ENCODE results near the gene UGCG.

The UGCG gene

GRCh38 chr9:111895996-111896941 is at the start of gene UGCG:
Gene UGCG, plus strand, starts transcription at chr9:111896814. Its CDS starts 402 bp downstream, at chr9:111897216.
- no peaks in the 10 kb centered on the region for H3K27me3 ChIP-seq (replicated peaks; ENCODE audit: control insufficient read depth, insufficient read depth, low read length)
- H3K4me3 ChIP-seq (replicated peaks; ENCODE audit: low read depth, low read length): peak within 1 kb of the TSS; percentile 86
- TF ChIP-seq CTCF (IDR thresholded peaks at IDR 0.05; ENCODE audit: insufficient read depth, low read length, poor library complexity, severe bottlenecking): no peak
- H3K36me3 ChIP-seq (ENCODE audit: control insufficient read depth, insufficient read depth, low read length): no peaks in the 10 kb centered on the region
- DNase-seq (ENCODE audit: extremely low read depth, insufficient read length): peak; percentile 96

- TF ChIP-seq CTCF (IDR thresholded peaks at IDR 0.05; ENCODE audit: insufficient read depth, low read length, poor library complexity, severe bottlenecking): no peak
- H3K4me3 ChIP-seq (replicated peaks; ENCODE audit: low read depth, low read length): no peak overlapping the region
- H3K36me3 ChIP-seq (ENCODE audit: control insufficient read depth, insufficient read depth, low read length): no peaks in the 10 kb centered on the region
- H3K27me3 ChIP-seq (replicated peaks; ENCODE audit: control insufficient read depth, insufficient read depth, low read length): no peaks in the 10 kb centered on the region
- no peak for DNase-seq (ENCODE audit: extremely low read depth, insufficient read length)
Measured at GRCh38 chr9:111851553-111851952, 45.1 kb upstream of the UGCG start.

DNA sequence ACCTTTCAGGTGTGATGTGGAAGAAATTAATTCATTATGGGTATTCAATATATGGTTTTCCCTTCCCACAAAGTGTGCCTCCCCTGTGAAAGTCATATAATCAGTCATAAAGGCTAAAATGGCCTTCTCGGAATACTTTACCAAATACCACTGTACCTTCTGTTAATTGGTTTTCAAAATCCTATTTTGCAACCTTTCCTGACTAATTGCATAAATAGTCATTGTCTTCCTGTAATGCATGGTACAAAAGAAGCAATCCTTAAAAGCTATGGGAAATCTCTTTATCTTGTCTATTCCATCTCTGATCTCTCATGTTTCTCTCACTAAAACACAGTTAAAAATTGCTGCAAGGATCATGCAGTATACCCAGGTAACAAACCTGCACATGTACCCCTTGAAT is 44.3 kb upstream of the UGCG start:
- TF ChIP-seq CTCF (IDR thresholded peaks at IDR 0.05; ENCODE audit: insufficient read depth, low read length, poor library complexity, severe bottlenecking): no peak
- Histone ChIP-seq H3K36me3 (ENCODE audit: control insufficient read depth, insufficient read depth, low read length) (no peaks in the 10 kb centered on the region), H3K4me3 (replicated peaks; ENCODE audit: low read depth, low read length) (no peak overlapping the region), H3K27me3 (replicated peaks; ENCODE audit: control insufficient read depth, insufficient read depth, low read length) (no peaks in the 10 kb centered on the region)
- DNase-seq (ENCODE audit: extremely low read depth, insufficient read length): no peak

GRCh38 chr9:111853450-111853827 is 43.2 kb upstream of the UGCG start:
- no peak for TF ChIP-seq CTCF (IDR thresholded peaks at IDR 0.05; ENCODE audit: insufficient read depth, low read length, poor library complexity, severe bottlenecking)

DNA sequence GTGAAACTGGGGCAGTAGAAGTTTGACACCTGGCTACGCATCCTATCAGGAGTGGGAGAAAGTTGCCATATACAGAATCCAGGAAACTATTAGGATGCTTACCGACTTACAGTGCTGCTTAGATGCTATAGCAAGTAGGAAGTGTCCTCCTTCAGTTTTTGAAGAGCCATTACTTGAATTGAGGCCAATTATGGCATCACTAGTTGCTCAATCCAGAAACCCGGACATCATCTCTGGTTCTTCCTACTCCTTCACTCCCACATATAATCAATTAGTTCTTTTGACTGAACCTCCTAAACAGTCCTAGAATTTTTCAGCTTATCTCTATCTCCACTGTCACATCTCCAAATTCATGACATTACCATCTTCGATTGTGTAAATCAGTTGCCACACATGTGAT is 41.8 kb upstream of the UGCG start:
- Histone ChIP-seq H3K27me3 (replicated peaks; ENCODE audit: control insufficient read depth, insufficient read depth, low read length) (no peaks in the 10 kb centered on the region), H3K36me3 (ENCODE audit: control insufficient read depth, insufficient read depth, low read length) (no peaks in the 10 kb centered on the region), H3K4me3 (replicated peaks; ENCODE audit: low read depth, low read length) (no peak overlapping the region)
- no peak for TF ChIP-seq CTCF (IDR thresholded peaks at IDR 0.05; ENCODE audit: insufficient read depth, low read length, poor library complexity, severe bottlenecking)
- no peak for DNase-seq (ENCODE audit: extremely low read depth, insufficient read length)

More at GRCh38 chr9:111853450-111853827, 43.2 kb upstream of the UGCG start:
- Histone ChIP-seq H3K36me3 (ENCODE audit: control insufficient read depth, insufficient read depth, low read length) (no peaks in the 10 kb centered on the region), H3K27me3 (replicated peaks; ENCODE audit: control insufficient read depth, insufficient read depth, low read length) (no peaks in the 10 kb centered on the region), H3K4me3 (replicated peaks; ENCODE audit: low read depth, low read length) (no peak overlapping the region)
- no peak for DNase-seq (ENCODE audit: extremely low read depth, insufficient read length)
